Mucosa of stomach (tissue), 1 donor: Measurements from ENCODE around the gene SLC29A3.

ENCODE experiments used
- H3K27me3 ChIP-seq: one replicate; pipeline ENCODE4 v1.7.0; 2013; ENCODE audit warnings: mild to moderate bottlenecking, low read length; ENCODE audit not compliant: control insufficient read depth, insufficient read depth
- H3K36me3 ChIP-seq: one replicate; pipeline ENCODE4 v1.7.0; 2013; ENCODE audit warnings: low read length; ENCODE audit not compliant: control insufficient read depth, insufficient read depth
- H3K4me1 ChIP-seq: one replicate; pipeline ENCODE4 v1.7.0; 2013; ENCODE audit warnings: mild to moderate bottlenecking, low read length; ENCODE audit not compliant: control insufficient read depth, insufficient read depth
- H3K4me3 ChIP-seq: one replicate; pipeline ENCODE4 v1.7.0; 2013; ENCODE audit warnings: low read length
- H3K9ac ChIP-seq: one replicate; pipeline ENCODE4 v1.7.0; 2013; ENCODE audit warnings: mild to moderate bottlenecking, low read length, moderate library complexity
- H3K9me3 ChIP-seq: one replicate; pipeline ENCODE4 v1.7.0; 2013; ENCODE audit warnings: mild to moderate bottlenecking, low read length, moderate library complexity; ENCODE audit not compliant: control insufficient read depth
- donor health status: Pancreatic carcinoma.

The SLC29A3 gene

DNA sequence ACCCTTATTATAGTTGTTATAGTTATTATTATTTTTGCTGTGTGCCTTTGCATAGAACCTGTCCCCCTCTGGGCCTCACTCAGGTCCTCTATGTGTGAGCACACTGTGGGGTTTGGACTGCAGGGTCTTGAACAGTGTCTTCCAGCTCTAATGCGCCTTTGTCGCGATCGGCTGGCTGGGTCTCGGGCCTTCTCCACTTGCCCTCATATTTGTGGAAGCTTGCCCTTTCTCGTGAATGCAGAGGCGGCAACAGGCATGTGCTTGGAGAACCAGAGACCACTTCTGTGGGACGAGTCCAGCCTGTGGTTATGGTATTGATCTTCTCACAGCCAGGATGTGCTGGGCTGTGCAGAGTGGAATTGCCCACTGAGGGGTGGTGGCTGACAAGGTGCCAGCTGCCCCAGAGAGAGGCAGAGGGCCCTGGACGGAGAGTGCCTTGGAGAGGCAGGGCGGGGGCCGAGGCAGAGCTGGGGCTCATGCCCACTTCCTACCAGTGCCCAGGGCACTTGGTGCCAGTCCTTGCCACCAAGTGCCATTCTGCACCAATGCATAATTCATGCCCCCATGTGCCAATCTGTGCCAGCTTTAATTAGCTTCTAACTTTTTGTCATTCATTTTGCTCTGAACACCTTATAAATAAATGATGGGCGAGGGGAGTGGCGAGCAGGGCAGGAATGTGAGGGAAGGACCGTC, 70.9 kb downstream of the SLC29A3 start:
- no peak overlapping the region for H3K4me3 ChIP-seq
- H3K9ac ChIP-seq = no peak overlapping the region
- no peaks in the 10 kb centered on the region for H3K9me3 ChIP-seq
- H3K4me1 ChIP-seq = no peaks in the 10 kb centered on the region
- H3K36me3 ChIP-seq = no peaks in the 10 kb centered on the region
- peaks cover 33% of the 10 kb centered on the region for H3K27me3 ChIP-seq

GRCh38 chr10:71390461-71390835, 71.4 kb downstream of the SLC29A3 start:
- H3K36me3 ChIP-seq = no peaks in the 10 kb centered on the region
- H3K4me3 ChIP-seq = no peak overlapping the region
- no peaks in the 10 kb centered on the region for H3K9me3 ChIP-seq
- no peak overlapping the region for H3K9ac ChIP-seq
- no peaks in the 10 kb centered on the region for H3K4me1 ChIP-seq
- H3K27me3 ChIP-seq = peaks cover 38% of the 10 kb centered on the region

GRCh38 chr10:71390921-71391690, 72.0 kb downstream of the SLC29A3 start:
- Histone ChIP-seq H3K4me1 (no peaks in the 10 kb centered on the region), H3K27me3 (peaks cover 45% of the 10 kb centered on the region), H3K9ac (no peak overlapping the region), H3K9me3 (no peaks in the 10 kb centered on the region), H3K4me3 (no peak overlapping the region), H3K36me3 (no peaks in the 10 kb centered on the region)

GRCh38 chr10:71391701-71392100, 72.6 kb downstream of the SLC29A3 start:
- H3K9me3 ChIP-seq = no peaks in the 10 kb centered on the region
- no peak overlapping the region for H3K4me3 ChIP-seq
- no peaks in the 10 kb centered on the region for H3K4me1 ChIP-seq
- no peaks in the 10 kb centered on the region for H3K36me3 ChIP-seq
- peaks cover 49% of the 10 kb centered on the region for H3K27me3 ChIP-seq
- no peak overlapping the region for H3K9ac ChIP-seq

GRCh38 chr10:71392292-71392691, 73.2 kb downstream of the SLC29A3 start:
- Histone ChIP-seq H3K4me1 (peaks cover 2% of the 10 kb centered on the region), H3K27me3 (peaks cover 52% of the 10 kb centered on the region), H3K4me3 (no peak overlapping the region), H3K9ac (no peak overlapping the region), H3K9me3 (no peaks in the 10 kb centered on the region), H3K36me3 (no peaks in the 10 kb centered on the region)

GRCh38 chr10:71392791-71393781, 74.0 kb downstream of the SLC29A3 start:
- H3K9me3 ChIP-seq = no peaks in the 10 kb centered on the region
- H3K27me3 ChIP-seq = peaks cover 60% of the 10 kb centered on the region
- H3K9ac ChIP-seq = no peak overlapping the region
- no peak overlapping the region for H3K4me3 ChIP-seq
- H3K36me3 ChIP-seq = no peaks in the 10 kb centered on the region
- peaks cover 10% of the 10 kb centered on the region for H3K4me1 ChIP-seq

GRCh38 chr10:71393841-71394475, 74.9 kb downstream of the SLC29A3 start:
- no peak overlapping the region for H3K4me3 ChIP-seq
- H3K27me3 ChIP-seq = peaks cover 65% of the 10 kb centered on the region
- H3K4me1 ChIP-seq = peaks cover 11% of the 10 kb centered on the region
- H3K9me3 ChIP-seq = no peaks in the 10 kb centered on the region
- no peak overlapping the region for H3K9ac ChIP-seq
- H3K36me3 ChIP-seq = no peaks in the 10 kb centered on the region

DNA sequence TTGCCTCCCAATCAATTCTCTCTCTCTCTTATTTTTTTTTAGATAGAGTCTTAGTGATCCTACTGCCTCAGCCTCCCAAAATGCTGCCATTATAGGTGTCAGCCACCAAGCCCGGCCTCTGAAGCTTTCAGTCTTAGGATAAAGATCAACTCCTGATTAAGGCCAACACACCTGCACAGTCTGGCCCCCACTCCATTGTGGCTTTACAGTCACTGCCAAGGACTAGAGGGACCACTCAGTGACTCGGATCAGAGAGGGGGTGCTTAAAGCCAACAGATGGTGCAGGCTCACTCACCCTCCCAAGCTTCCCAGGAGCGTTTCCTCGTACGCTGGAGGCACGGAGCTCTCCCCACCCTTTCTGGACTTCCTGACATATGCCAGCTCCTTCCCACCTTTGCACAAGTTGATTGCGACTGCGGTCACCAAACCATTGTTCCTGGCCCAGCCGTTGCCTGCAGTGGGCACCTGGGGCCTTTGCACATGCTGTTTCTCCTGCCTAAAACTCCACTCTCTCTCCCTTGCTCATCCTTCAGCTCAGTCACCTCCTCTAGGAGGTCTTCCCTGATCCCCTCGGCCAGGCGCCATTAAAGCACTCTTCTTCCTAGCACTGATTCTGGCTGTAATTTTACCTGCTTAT, 76.0 kb downstream of the SLC29A3 start:
- Histone ChIP-seq H3K27me3 (peaks cover 73% of the 10 kb centered on the region), H3K36me3 (no peaks in the 10 kb centered on the region), H3K9me3 (no peaks in the 10 kb centered on the region), H3K4me1 (peaks cover 11% of the 10 kb centered on the region), H3K4me3 (no peak overlapping the region), H3K9ac (no peak overlapping the region)

- H3K9me3 ChIP-seq = no peaks in the 10 kb centered on the region
- peaks cover 73% of the 10 kb centered on the region for H3K27me3 ChIP-seq
- peaks cover 11% of the 10 kb centered on the region for H3K4me1 ChIP-seq
- H3K4me3 ChIP-seq = no peak overlapping the region
- no peaks in the 10 kb centered on the region for H3K36me3 ChIP-seq
- no peak overlapping the region for H3K9ac ChIP-seq
These were observed 76.6 kb downstream of the SLC29A3 start for GRCh38 chr10:71395621-71396020.

DNA sequence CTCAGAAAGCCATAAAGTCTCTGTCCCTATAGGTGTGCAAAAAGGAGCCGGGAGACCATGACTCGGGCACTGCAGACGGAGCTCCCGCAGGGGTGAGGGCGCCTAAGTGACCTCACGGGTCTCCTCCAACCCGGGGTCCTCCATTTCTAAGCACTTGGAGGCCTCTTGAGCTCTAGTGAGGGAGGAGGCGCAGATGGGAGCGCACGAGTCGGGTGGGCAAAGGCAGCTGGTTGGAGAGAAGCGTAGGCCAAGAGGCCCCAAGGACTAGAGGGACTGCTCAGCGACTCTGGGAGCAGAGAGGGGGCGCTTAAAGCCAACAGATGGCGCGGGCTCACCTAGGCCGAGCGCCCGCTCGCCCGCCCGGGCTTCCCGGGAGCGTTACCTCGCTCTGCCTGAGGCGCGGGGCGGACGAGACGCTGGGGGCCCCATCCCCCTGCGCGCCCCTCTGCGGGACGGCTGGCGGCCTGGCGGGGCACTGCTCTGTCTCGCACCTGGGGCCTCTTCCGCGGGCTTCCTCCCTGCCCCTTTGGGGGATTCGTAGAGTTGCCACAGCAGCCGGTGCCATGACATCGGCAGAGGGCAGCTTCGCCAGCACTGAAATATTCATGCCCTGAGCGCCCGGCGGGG, 77.1 kb downstream of the SLC29A3 start:
- no peaks in the 10 kb centered on the region for H3K9me3 ChIP-seq
- H3K4me1 ChIP-seq = peaks cover 11% of the 10 kb centered on the region
- no peak overlapping the region for H3K9ac ChIP-seq
- peaks cover 70% of the 10 kb centered on the region for H3K27me3 ChIP-seq
- H3K4me3 ChIP-seq = no peak overlapping the region
- no peaks in the 10 kb centered on the region for H3K36me3 ChIP-seq
